Natural killer cell treated with Interleukin-12 subunit alpha and Interleukin-12 subunit beta and Interleukin-15 and Interleukin-18, amount 100 ng/mL, for 72 hours (primary cell): ENCODE results near the gene PDIA5. TPM values are rescaled to one million over a fixed set of nuclear protein-coding genes. Genes with fewer than 3 reads are reported as not detected.

Experiments
- ATAC-seq, 2 donors: fragments of 150-1000 bp; cut with Tn5 transposase in 1 of 2; sonication (Bioruptor Pico), chemical (Tn5 transposase) in 1 of 2; 2 replicates each; pipeline ENCODE4 v1.10.0; 2021
- DNase-seq: peaks from one replicate; pipeline ENCODE4 v3.0.0; 2022; ENCODE audit warnings: low spot score
- H3K27ac Mint-ChIP-seq, 2 donors: 1 replicate in 1 of 2; 2 replicates in 1 of 2; pipeline ENCODE4 v1.8.0; 2022; ENCODE audit warnings: mixed read lengths in 2 of 2, mild to moderate bottlenecking in 1 of 2, moderate library complexity in 1 of 2
- H3K27me3 Mint-ChIP-seq, 2 donors: 1 replicate in 1 of 2; 2 replicates in 1 of 2; pipeline ENCODE4 v1.8.0; 2022; ENCODE audit warnings: mixed read lengths in 2 of 2
- H3K36me3 Mint-ChIP-seq: one replicate; pipeline ENCODE4 v1.8.0; 2022; ENCODE audit warnings: mixed read lengths
- H3K4me1 Mint-ChIP-seq, 2 donors: 1 replicate in 1 of 2; 2 replicates in 1 of 2; pipeline ENCODE4 v1.8.0; 2022; ENCODE audit warnings: low read depth in 2 of 2, mixed read lengths in 2 of 2, mild to moderate bottlenecking in 1 of 2
- H3K4me3 Mint-ChIP-seq: one replicate; pipeline ENCODE4 v1.8.0; 2022; ENCODE audit warnings: mixed read lengths
- H3K9me3 Mint-ChIP-seq: 2 replicates; pipeline ENCODE4 v1.8.0; 2022; ENCODE audit warnings: mixed read lengths
- total RNA-seq, 2 donors: library from RNA; stranded (reverse); gene quantifications; one replicate each; pipeline ENCODE4 v1.2.3, GENCODE V29; 2022

PDIA5 gene
- total RNA-seq, 2 donors from 2014 or later = 10.3 to 33.3 TPM

DNA sequence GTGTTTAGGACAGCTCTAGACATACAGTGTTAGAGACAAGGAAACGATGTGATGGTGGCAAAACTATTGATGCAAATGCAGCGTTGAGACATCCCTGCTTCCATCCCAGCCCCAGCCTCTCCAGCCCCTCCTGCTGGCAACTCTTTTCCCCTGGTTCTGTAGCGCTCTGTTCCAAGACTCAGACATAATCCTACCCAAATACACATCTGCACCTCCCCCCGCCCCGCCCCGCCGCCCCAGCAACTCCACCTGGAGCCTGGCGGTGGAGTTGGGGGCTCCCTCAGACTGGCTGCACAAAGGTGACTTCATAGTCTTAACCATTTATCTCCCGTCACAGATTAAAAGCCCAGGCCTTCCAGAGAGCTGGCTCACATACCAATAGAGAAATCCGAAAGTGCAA, 127.7 kb downstream of the PDIA5 start:
- H3K4me1 Mint-ChIP-seq = no peaks in the 10 kb centered on the region
- H3K9me3 Mint-ChIP-seq = no peaks in the 10 kb centered on the region
- no peak overlapping the region for H3K4me3 Mint-ChIP-seq
- ATAC-seq (no peak), DNase-seq (no peak)
- peaks cover 10 to 16% of the 10 kb centered on the region in 2 donors for H3K27me3 Mint-ChIP-seq
- H3K27ac Mint-ChIP-seq = no peak overlapping the region
- no peaks in the 10 kb centered on the region for H3K36me3 Mint-ChIP-seq

DNA sequence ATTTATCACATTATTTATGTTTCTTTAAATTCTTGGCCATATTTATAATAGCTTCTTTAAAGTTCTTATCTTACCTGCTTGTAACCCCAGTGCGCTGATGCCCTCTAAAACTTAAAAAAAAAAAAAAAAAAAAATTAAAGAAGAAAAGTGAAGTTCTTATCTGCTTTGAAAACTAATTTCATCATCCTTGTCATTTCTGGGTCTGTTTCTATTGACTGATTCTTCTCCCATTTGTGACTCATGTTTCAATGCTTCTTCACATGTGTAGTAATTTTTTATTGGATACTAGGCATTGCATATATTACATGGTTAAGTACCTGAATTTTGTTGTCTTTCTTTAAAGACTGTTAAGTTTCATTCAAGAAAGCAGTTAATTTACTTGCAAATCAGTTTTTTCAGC, 131.5 kb downstream of the PDIA5 start:
- ATAC-seq = no peak

DNA sequence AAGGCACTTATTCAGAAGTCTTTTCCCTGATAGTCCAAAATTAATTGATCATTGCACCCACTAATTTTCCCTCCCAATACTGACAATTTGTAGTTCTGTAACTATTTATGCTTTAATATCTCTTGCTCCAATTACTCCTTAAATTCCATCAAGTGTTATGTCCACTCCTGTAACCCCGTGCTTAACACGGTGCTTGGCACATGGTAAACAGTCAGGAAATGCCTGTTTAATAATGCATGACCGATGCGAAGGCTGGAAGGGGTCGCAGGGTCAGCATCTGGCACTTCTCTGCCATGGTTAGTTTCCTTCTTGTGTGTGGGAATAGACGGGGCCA, 134.4 kb downstream of the PDIA5 start:
- Mint-ChIP-seq H3K4me1 (peaks cover 11 to 16% of the 10 kb centered on the region in 2 donors), H3K36me3 (peaks cover 4% of the 10 kb centered on the region), H3K4me3 (peak overlapping the region; percentile 93), H3K27ac (peak overlapping the region; percentile 84 to 96), H3K27me3 (peaks cover 6 to 10% of the 10 kb centered on the region in 2 donors), H3K9me3 (peaks cover 2% of the 10 kb centered on the region)
- DNase-seq (no peak), ATAC-seq (no peak)

More for the DNA sequence above, 131.5 kb downstream of the PDIA5 start:
- Mint-ChIP-seq H3K4me3 (no peak overlapping the region), H3K9me3 (peaks cover 2% of the 10 kb centered on the region), H3K27me3 (peaks cover 6 to 16% of the 10 kb centered on the region in 2 donors), H3K36me3 (peaks cover 4% of the 10 kb centered on the region), H3K4me1 (peaks cover 11% of the 10 kb centered on the region in 2 donors), H3K27ac (no peak overlapping the region)
- DNase-seq = no peak

DNA sequence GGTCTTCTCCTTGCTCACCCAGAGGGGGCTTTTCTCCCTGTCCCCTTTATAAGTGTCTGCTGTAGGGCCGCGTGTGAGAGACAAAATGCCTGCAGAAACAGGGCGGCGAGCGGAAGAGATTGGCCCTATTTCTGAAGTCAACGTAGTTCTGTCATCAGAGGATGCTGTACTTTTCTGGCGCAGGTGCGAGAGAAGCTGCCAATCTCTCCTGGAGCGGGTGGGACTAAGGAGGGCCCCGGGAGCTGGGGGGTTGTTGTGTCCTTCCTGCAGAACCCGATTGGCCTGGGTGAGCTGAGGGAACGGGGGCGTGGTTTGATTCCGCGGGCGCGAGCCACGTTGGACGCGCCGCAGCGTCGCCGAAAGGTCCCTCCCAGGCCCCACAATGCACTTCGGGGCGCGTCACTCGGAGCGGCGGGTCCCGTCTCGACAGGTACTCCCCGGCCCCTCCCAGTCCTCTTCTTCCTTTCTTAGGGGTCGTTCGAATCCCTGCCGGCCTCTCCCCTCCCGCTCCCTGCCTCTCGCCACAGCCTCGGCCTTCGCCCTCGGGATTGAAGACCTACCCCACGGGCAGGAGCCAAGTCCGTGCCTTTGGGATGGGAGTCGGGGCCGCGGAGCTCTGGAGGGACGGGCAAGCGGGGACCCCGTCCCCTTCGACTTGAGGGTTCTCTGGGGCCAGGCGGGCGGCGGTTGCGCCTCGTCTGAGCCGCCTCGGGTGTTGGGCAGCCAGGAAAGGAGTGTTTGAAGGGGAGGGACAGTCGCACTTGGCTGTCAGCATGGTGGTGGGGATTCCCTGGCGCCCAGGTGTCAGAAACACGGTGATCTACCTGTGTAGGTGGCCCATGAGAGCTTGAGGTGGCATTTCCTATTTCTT, 135.0 kb downstream of the PDIA5 start, which contains the start of gene SEC22A:
TSS of gene SEC22A (plus strand) at position 387 of the 871 bp plus-strand sequence. CDS start 7,275 bp downstream, outside the sequence.
- DNase-seq = peak; percentile 97
- peaks cover 11 to 16% of the 10 kb centered on the region in 2 donors for H3K4me1 Mint-ChIP-seq
- peaks cover 4% of the 10 kb centered on the region for H3K36me3 Mint-ChIP-seq
- H3K4me3 Mint-ChIP-seq = peak within 1 kb of the TSS; percentile 93
- peaks cover 2% of the 10 kb centered on the region for H3K9me3 Mint-ChIP-seq
- peak; percentile 100 for ATAC-seq
- peak within 1 kb of the TSS; percentile 84 to 96 for H3K27ac Mint-ChIP-seq
- H3K27me3 Mint-ChIP-seq = peaks cover 4 to 8% of the 10 kb centered on the region in 2 donors

DNA sequence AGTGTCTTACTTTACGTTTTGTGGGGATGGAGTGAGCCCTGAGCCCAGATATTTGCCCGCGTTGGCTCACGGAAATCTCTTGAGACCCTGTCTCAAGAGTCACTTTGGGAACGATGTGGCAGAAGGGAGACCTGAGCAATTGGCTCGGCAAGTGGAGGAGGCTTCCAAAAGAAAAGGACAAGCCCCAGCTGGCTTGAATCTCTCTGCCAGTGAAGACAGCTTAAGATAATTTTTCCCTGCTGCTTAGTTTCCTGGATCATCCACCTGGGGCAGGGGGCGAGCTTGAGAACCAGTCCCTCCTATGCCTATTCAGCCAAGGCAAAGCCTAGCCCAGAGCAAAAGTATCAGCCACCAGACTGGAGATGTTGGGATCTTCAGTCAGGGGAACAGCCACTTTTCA, 135.6 kb downstream of the PDIA5 start:
- H3K9me3 Mint-ChIP-seq = peaks cover 2% of the 10 kb centered on the region
- H3K27ac Mint-ChIP-seq = peak overlapping the region; percentile 84 to 96

More for the DNA sequence above, 135.6 kb downstream of the PDIA5 start:
- no peak for DNase-seq
- no peak for ATAC-seq
- H3K4me1 Mint-ChIP-seq = peaks cover 11 to 16% of the 10 kb centered on the region in 2 donors
- peaks cover 4% of the 10 kb centered on the region for H3K36me3 Mint-ChIP-seq
- peak overlapping the region; percentile 93 for H3K4me3 Mint-ChIP-seq
- peaks cover 1 to 3% of the 10 kb centered on the region in 2 donors for H3K27me3 Mint-ChIP-seq

Other genes starting within 250 kb of the PDIA5 start
- gene SEMA5B, start 39.3 kb upstream of the PDIA5 start, total RNA-seq = not detected
- gene SEC22A, start 134.9 kb downstream of the PDIA5 start, total RNA-seq = 10 to 100 TPM; 18.8 to 19.0 TPM